Tibial nerve (tissue), 3 donors: Measurements from ENCODE around the gene COL4A6.
"Not testable (repeated sequence)": the region's sequence is repeated elsewhere in the genome, so short reads cannot be mapped to it uniquely, and the experiment has no call there.

Experiments
- POLR2A ChIP-seq, 2 donors: fragments of 450-650 bp; IDR thresholded peaks; one replicate each; pipeline ENCODE4 v1.6.1; 2017; ENCODE audit warnings: antibody characterized with exemption in 2 of 2, mild to moderate bottlenecking in 2 of 2, moderate library complexity in 2 of 2
- TF ChIP-seq, protein P1 (sequence below), 5 experiments: fragments of 200-600 bp in 3 of 5; fragments of 450-650 bp in 2 of 5; sonication (generic) in 3 of 5; IDR thresholded peaks; one replicate each; pipeline ENCODE4 v1.5.1; 2016 to 2019; ENCODE audit warnings: antibody characterized with exemption in 5 of 5, mild to moderate bottlenecking in 3 of 5, moderate library complexity in 2 of 5

DNA sequence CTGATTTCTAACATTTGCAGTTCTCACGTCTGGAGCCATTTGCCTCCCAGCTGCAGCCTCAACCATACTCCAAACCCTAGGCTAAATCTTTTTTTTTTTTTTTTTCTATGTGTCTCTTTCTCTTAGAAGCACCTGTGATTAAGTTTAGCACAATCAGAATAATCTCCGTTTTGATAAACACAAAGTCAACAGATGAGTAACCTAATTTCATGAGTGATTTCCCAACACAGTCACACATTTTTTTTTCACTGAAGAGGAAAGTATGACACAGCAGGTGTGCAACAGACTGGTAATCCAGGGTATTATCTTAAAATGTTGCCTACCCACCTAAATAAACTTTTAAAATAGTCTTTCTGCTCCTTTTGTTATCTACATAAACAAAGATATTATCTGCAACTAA lies 62.6 kb downstream of the COL4A6 start:
- TF ChIP-seq, protein P1, sequence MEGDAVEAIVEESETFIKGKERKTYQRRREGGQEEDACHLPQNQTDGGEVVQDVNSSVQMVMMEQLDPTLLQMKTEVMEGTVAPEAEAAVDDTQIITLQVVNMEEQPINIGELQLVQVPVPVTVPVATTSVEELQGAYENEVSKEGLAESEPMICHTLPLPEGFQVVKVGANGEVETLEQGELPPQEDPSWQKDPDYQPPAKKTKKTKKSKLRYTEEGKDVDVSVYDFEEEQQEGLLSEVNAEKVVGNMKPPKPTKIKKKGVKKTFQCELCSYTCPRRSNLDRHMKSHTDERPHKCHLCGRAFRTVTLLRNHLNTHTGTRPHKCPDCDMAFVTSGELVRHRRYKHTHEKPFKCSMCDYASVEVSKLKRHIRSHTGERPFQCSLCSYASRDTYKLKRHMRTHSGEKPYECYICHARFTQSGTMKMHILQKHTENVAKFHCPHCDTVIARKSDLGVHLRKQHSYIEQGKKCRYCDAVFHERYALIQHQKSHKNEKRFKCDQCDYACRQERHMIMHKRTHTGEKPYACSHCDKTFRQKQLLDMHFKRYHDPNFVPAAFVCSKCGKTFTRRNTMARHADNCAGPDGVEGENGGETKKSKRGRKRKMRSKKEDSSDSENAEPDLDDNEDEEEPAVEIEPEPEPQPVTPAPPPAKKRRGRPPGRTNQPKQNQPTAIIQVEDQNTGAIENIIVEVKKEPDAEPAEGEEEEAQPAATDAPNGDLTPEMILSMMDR (IDR thresholded peaks at IDR 0.05), result not testable (repeated sequence)
- not testable (repeated sequence) for TF ChIP-seq POLR2A (IDR thresholded peaks at IDR 0.05)
